H1 (cell line): ENCODE results near the gene DOCK1. TPM values are rescaled to one million over a fixed set of nuclear protein-coding genes. Genes with fewer than 3 reads are reported as not detected.

Experiments used
- CTCF ChIA-PET: fragments of 300-600 bp; sonication (Branson Sonifier 250); formaldehyde crosslinking; loops from one replicate; lab custom pipeline; 2021; ENCODE audit not compliant: partially characterized antibody; lab: Charles Lee
- POLR2A ChIA-PET: fragments of 300-600 bp; sonication (Branson Sonifier 250); formaldehyde crosslinking; loops from one replicate; lab custom pipeline; 2021; ENCODE audit warnings: inconsistent platforms; ENCODE audit not compliant: partially characterized antibody; lab: Charles Lee
- DNase-seq, 2 experiments: peaks; one replicate each; pipeline versions ENCODE4 v3.0.0 to v3.0.0-alpha.2; 2010 to 2022; ENCODE audit warnings: low spot score in 2 of 2, low read depth in 1 of 2, mixed read lengths in 1 of 2
- FAIRE-seq: peaks from 2 replicates; lab custom pipeline; 2011; peaks lifted over from hg19 to GRCh38; lab: Jason Lieb, UNC
- H2AFZ ChIP-seq: 2 replicates; pipeline ENCODE4 v1.8.1; 2012; ENCODE audit warnings: low read length, inconsistent platforms
- H2AK5ac ChIP-seq: 2 replicates; pipeline ENCODE4 v1.6.1; 2013; ENCODE audit warnings: low read depth, low read length
- H2BK120ac ChIP-seq: replicated peaks from 2 replicates; pipeline ENCODE3; 2013; ENCODE audit warnings: low read depth, low read length, inconsistent platforms
- H2BK12ac ChIP-seq: 2 replicates; pipeline ENCODE4 v1.6.1; 2013; ENCODE audit warnings: low read depth, low read length
- H2BK15ac ChIP-seq: 2 replicates; pipeline ENCODE4 v1.6.1; 2013; ENCODE audit warnings: low read length
- H2BK20ac ChIP-seq: 2 replicates; pipeline ENCODE4 v1.6.1; 2013; ENCODE audit warnings: low read length
- H2BK5ac ChIP-seq: 2 replicates; pipeline ENCODE4 v1.6.1; 2013; ENCODE audit warnings: low read depth, low read length
- H3K14ac ChIP-seq: 2 replicates; pipeline ENCODE4 v1.6.1; 2013; ENCODE audit warnings: inconsistent platforms; ENCODE audit not compliant: insufficient read length
- H3K18ac ChIP-seq: 2 replicates; pipeline ENCODE4 v1.6.1; 2013; ENCODE audit warnings: low read length; ENCODE audit errors: extremely low read depth
- H3K23ac ChIP-seq: 2 replicates; pipeline ENCODE4 v1.6.1; 2013; ENCODE audit warnings: inconsistent platforms; ENCODE audit not compliant: insufficient read length
- H3K23me2 ChIP-seq: 2 replicates; pipeline ENCODE4 v1.6.1; 2013; ENCODE audit warnings: low read depth, low read length
- H3K27ac ChIP-seq: 2 replicates; pipeline ENCODE4 v1.6.1; 2011; ENCODE audit warnings: low read depth, low read length, inconsistent platforms
- H3K27me3 ChIP-seq, 4 experiments: replicated peaks in 1 of 4; 1 replicate in 1 of 4; 2 replicates in 3 of 4; pipeline versions ENCODE4 v1.6.1 to v1.8.1; 2011 to 2013; ENCODE audit warnings: low read length in 3 of 4, mild to moderate bottlenecking in 3 of 4, inconsistent platforms in 2 of 4, mixed read lengths in 2 of 4, moderate library complexity in 1 of 4; ENCODE audit not compliant: control insufficient read depth in 3 of 4, insufficient read depth in 3 of 4; ENCODE audit errors: extremely low read depth in 1 of 4
- H3K36me3 ChIP-seq, 4 experiments: 2 replicates each; pipeline versions ENCODE4 v1.6.1 to v1.8.1; 2011 to 2013; ENCODE audit warnings: mild to moderate bottlenecking in 4 of 4, low read length in 3 of 4, moderate library complexity in 2 of 4, control low read depth in 1 of 4, inconsistent platforms in 1 of 4; ENCODE audit not compliant: insufficient read depth in 4 of 4, control insufficient read depth in 2 of 4
- H3K4ac ChIP-seq: replicated peaks from 2 replicates; pipeline ENCODE3; 2013; ENCODE audit warnings: low read length, low read depth, mixed read lengths, inconsistent platforms; ENCODE audit not compliant: insufficient read length
- H3K4me1 ChIP-seq, 4 experiments: replicated peaks in 1 of 4; 1 replicate in 1 of 4; 2 replicates in 3 of 4; pipeline versions ENCODE4 v1.6.1 to v1.8.1; 2011 to 2013; ENCODE audit warnings: low read length in 3 of 4, inconsistent platforms in 2 of 4, mixed read lengths in 1 of 4; ENCODE audit not compliant: insufficient read depth in 4 of 4, control insufficient read depth in 3 of 4
- H3K4me2 ChIP-seq, 2 experiments: 2 replicates each; pipeline versions ENCODE4 v1.6.1 to v1.8.1; 2011 to 2013; ENCODE audit warnings: low read depth in 2 of 2, low read length in 2 of 2, control low read depth in 1 of 2, inconsistent platforms in 1 of 2, mild to moderate bottlenecking in 1 of 2; ENCODE audit not compliant: insufficient read depth in 1 of 2
- H3K4me3 ChIP-seq, 4 experiments: fragments of 200-600, 300-600 bp in 1 of 4; sonication (generic), shearing (Covaris generic), sonication (Bioruptor Twin) in 1 of 4; 2 replicates each; pipeline versions ENCODE4 v1.5.1 to v1.8.1; 2011 to 2016; ENCODE audit warnings: low read length in 4 of 4, low read depth in 3 of 4, control low read depth in 2 of 4, inconsistent platforms in 2 of 4, mild to moderate bottlenecking in 2 of 4, mixed read lengths in 1 of 4, moderate library complexity in 1 of 4; ENCODE audit not compliant: insufficient read depth in 2 of 4; ENCODE audit errors: extremely low read depth in 1 of 4
- H3K56ac ChIP-seq: replicated peaks from 2 replicates; pipeline ENCODE3; 2013; ENCODE audit warnings: low read depth, mild to moderate bottlenecking, mixed read lengths, low read length, inconsistent platforms; ENCODE audit not compliant: insufficient read length
- H3K79me1 ChIP-seq: 2 replicates; pipeline ENCODE4 v1.6.1; 2013; ENCODE audit warnings: low read depth, low read length, control low read depth
- H3K79me2 ChIP-seq, 2 experiments: 2 replicates each; pipeline versions ENCODE4 v1.6.1 to v1.8.1; 2012 to 2013; ENCODE audit warnings: low read length in 2 of 2, mild to moderate bottlenecking in 2 of 2, inconsistent platforms in 1 of 2; ENCODE audit not compliant: insufficient read depth in 2 of 2, control insufficient read depth in 1 of 2
- H3K9ac ChIP-seq, 4 experiments: replicated peaks in 1 of 4; 1 replicate in 1 of 4; 2 replicates in 3 of 4; pipeline versions ENCODE4 v1.6.1 to v1.8.1; 2011 to 2013; ENCODE audit warnings: low read depth in 3 of 4, low read length in 3 of 4, control low read depth in 2 of 4, mild to moderate bottlenecking in 2 of 4, moderate library complexity in 2 of 4, inconsistent platforms in 1 of 4; ENCODE audit errors: extremely low read depth in 1 of 4
- H3K9me3 ChIP-seq, 2 experiments: 2 replicates each; pipeline versions ENCODE4 v1.6.1 to v1.8.1; 2012 to 2013; ENCODE audit warnings: mild to moderate bottlenecking in 2 of 2, moderate library complexity in 2 of 2, control low read depth in 1 of 2, inconsistent platforms in 1 of 2, low read depth in 1 of 2, low read length in 1 of 2, mixed read lengths in 1 of 2; ENCODE audit not compliant: insufficient read depth in 2 of 2
- H4K20me1 ChIP-seq, 2 experiments: replicated peaks in 1 of 2; 2 replicates each; pipeline versions ENCODE3 to v1.8.1; 2011 to 2013; ENCODE audit warnings: inconsistent platforms in 2 of 2, low read length in 2 of 2, mild to moderate bottlenecking in 1 of 2; ENCODE audit not compliant: insufficient read depth in 2 of 2, control insufficient read depth in 1 of 2
- H4K5ac ChIP-seq: 2 replicates; pipeline ENCODE4 v1.6.1; 2013; ENCODE audit warnings: low read length, low read depth, mixed read lengths, inconsistent platforms; ENCODE audit not compliant: insufficient read length
- H4K8ac ChIP-seq: 2 replicates; pipeline ENCODE4 v1.8.0; 2013; ENCODE audit warnings: mild to moderate bottlenecking, moderate library complexity, low read length, inconsistent platforms; ENCODE audit not compliant: insufficient read depth; ENCODE audit errors: extremely low read depth
- H4K91ac ChIP-seq: replicated peaks from 2 replicates; pipeline ENCODE3; 2013; ENCODE audit warnings: low read length, mixed read lengths, inconsistent platforms; ENCODE audit not compliant: insufficient read length
- BACH1 ChIP-seq: IDR thresholded peaks from 2 replicates; pipeline ENCODE4 v1.6.1; 2012; ENCODE audit warnings: low read length, improper control_type of control experiment
- CHD1 ChIP-seq: IDR thresholded peaks from 2 replicates; pipeline ENCODE4 v1.6.1; 2012; ENCODE audit warnings: low read depth, low read length, improper control_type of control experiment
- EGR1 ChIP-seq: IDR thresholded peaks from 2 replicates; pipeline ENCODE4 v1.6.1; 2011; ENCODE audit warnings: low read depth, low read length, borderline replicate concordance
- POLR2AphosphoS5 ChIP-seq: IDR thresholded peaks from 2 replicates; pipeline ENCODE4 v1.6.1; 2011; ENCODE audit warnings: low read depth, low read length
- TAF7 ChIP-seq: optimal IDR thresholded peaks from 2 replicates; pipeline ENCODE3; 2011; ENCODE audit warnings: low read depth, mild to moderate bottlenecking, inconsistent platforms, low read length, moderate library complexity, borderline replicate concordance
- ZNF274 ChIP-seq: IDR thresholded peaks from 2 replicates; pipeline ENCODE4 v1.7.0; 2012; ENCODE audit warnings: low read length, borderline replicate concordance; ENCODE audit errors: extremely low read depth
- WGBS, 2 experiments: shearing (Covaris generic) in 1 of 2; methylation state at CpG; one replicate each; pipeline versions ENCODE4 v1.1.6 to v1.1.7; 2013 to 2015; ENCODE audit warnings: low lambda C conversion rate in 2 of 2, mixed read lengths in 2 of 2, inconsistent platforms in 1 of 2, low coverage in 1 of 2, missing lambda C conversion rate in 1 of 2; ENCODE audit not compliant: insufficient replicate concordance in 2 of 2, insufficient coverage in 1 of 2, insufficient read length in 1 of 2; ENCODE audit errors: extremely low coverage in 1 of 2, missing lambda C conversion rate in 1 of 2; 5-methylcytosine and 5-hydroxymethylcytosine counted together
- polyA plus RNA-seq, 7 experiments: library from polyadenylated mRNA; depleted of rRNA in 3 of 7; stranded (reverse) in 5 of 7; unstranded in 2 of 7; fragments of >200 nt in 5 of 7; fragments of 200-250 nt in 2 of 7; gene quantifications; 1 replicate in 5 of 7; 2 replicates in 1 of 7; 4 replicates in 1 of 7; pipeline versions ENCODE4 v1.2.1 to v1.2.3, GENCODE V29; 2011 to 2013; ENCODE audit warnings: missing spikeins in 2 of 7, mixed read lengths in 2 of 7
- total RNA-seq: library from RNA; stranded (reverse); fragmentation: NEBNext Ultra II Directional; extraction: Animal tissue kit (Norgen Biotek cat#: 25700); gene quantifications from 2 replicates; pipeline ENCODE4 v1.2.1, GENCODE V29; 2021
- TF ChIP-seq, protein P1 (sequence below): IDR thresholded peaks from 2 replicates; pipeline ENCODE4 v1.6.1; 2012; ENCODE audit warnings: inconsistent platforms

Gene DOCK1
- total and polyA plus RNA-seq, 2 of the 8 experiments (the other 6 are each of a cell fraction or from before 2014, with no cell fraction given) = 11.6 to 53.0 TPM

DNA sequence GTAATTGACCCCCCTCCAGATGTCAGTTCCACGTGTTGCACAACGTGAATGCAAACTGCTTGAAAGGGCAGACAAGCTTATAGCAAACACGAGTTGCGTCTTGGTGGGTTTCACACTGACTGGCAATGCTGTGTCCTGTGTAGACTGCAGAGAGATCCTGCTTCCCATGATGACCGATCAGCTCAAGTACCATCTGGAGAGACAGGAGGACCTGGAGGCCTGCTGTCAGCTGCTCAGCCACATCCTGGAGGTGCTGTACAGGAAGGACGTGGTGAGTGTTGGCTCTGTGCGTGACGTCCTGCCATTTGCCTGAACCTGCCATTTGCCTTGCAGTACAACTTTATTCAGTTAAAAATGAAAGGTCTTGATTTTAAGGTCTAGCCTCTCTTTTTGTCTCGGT is 220.1 kb downstream of the DOCK1 start:
- no peak overlapping the region for H3K4me3 ChIP-seq
- no peak overlapping the region for H2BK120ac ChIP-seq
- no peaks in the 10 kb centered on the region for H3K9me3 ChIP-seq
- no peaks in the 10 kb centered on the region for H3K23me2 ChIP-seq
- no peak overlapping the region for H2AK5ac ChIP-seq
- no peak overlapping the region for H2BK12ac ChIP-seq
- H3K36me3 ChIP-seq = peaks cover 0 to 4% (median 4%) of the 10 kb centered on the region in 4 experiments; a peak in 3 of 8 replicates
- H3K79me2 ChIP-seq = no peaks in the 10 kb centered on the region
- no peak overlapping the region for H3K56ac ChIP-seq
- no peak overlapping the region for H2BK20ac ChIP-seq
- H2BK5ac ChIP-seq = no peak overlapping the region
- no peak overlapping the region for H3K4me2 ChIP-seq
- CTCF ChIA-PET = no interaction called here
- no peak for TF ChIP-seq CHD1
- no peak for TF ChIP-seq POLR2AphosphoS5
- TF ChIP-seq, protein P1, sequence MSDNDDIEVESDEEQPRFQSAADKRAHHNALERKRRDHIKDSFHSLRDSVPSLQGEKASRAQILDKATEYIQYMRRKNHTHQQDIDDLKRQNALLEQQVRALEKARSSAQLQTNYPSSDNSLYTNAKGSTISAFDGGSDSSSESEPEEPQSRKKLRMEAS = no peak
- TF ChIP-seq EGR1 = no peak
- no peak for TF ChIP-seq ZNF274
- TF ChIP-seq TAF7 = no peak
- no peak for TF ChIP-seq BACH1
- FAIRE-seq (no peak), DNase-seq (no peak)
- H4K5ac ChIP-seq = no peak overlapping the region
- POLR2A ChIA-PET = interaction anchor here (1.1 kb wide), 1 partner anchor 10 kb away, joined by 3 read pairs; no protein-coding TSS in a partner anchor
- H3K4ac ChIP-seq = no peak overlapping the region
- no peak overlapping the region for H3K9ac ChIP-seq
- H4K20me1 ChIP-seq = peaks cover 0 to 2% of the 10 kb centered on the region in 2 experiments
- no peak overlapping the region for H4K8ac ChIP-seq
- no peaks in the 10 kb centered on the region for H3K27me3 ChIP-seq
- H3K27ac ChIP-seq = no peak overlapping the region
- H3K23ac ChIP-seq = no peak overlapping the region
- 94% methylated on average over 9 of the region's 9 CpGs; no CpG with 5 or more reads in 1 of the 2 experiments for WGBS, 2 experiments
- no peaks in the 10 kb centered on the region for H3K4me1 ChIP-seq
- H3K14ac ChIP-seq = no peak overlapping the region
- no peak overlapping the region for H4K91ac ChIP-seq
- H2BK15ac ChIP-seq = no peak overlapping the region
- no peaks in the 10 kb centered on the region; the same call in 1 of the 2 replicates for H3K79me1 ChIP-seq
- no peak overlapping the region for H2AFZ ChIP-seq
- H3K18ac ChIP-seq = no peak overlapping the region
